DOHH2 (cell line): Measurements from ENCODE around the gene ABCA5.
"Not testable (repeated sequence)": the region's sequence is repeated elsewhere in the genome, so short reads cannot be mapped to it uniquely, and the experiment has no call there.

Experiments
- H3F3A ChIP-seq: fragments of 200-600 bp; sonication (generic), shearing (Covaris generic); 2 replicates; pipeline ENCODE4 v1.6.0; 2016; ENCODE audit warnings: antibody characterized with exemption, mild to moderate bottlenecking; ENCODE audit not compliant: control insufficient read depth, insufficient read depth
- H3K27ac ChIP-seq: fragments of 200-600 bp; sonication (generic); 2 replicates; pipeline ENCODE4 v1.5.1; 2014; ENCODE audit warnings: low read depth, mild to moderate bottlenecking, low read length, moderate library complexity
- H3K27me3 ChIP-seq: fragments of 200-600 bp; sonication (generic); 2 replicates; pipeline ENCODE4 v1.6.1; 2014; ENCODE audit warnings: mild to moderate bottlenecking, low read length, mixed read lengths; ENCODE audit not compliant: control insufficient read depth
- H3K36me3 ChIP-seq: fragments of 200-600 bp; sonication (generic); 2 replicates; pipeline ENCODE4 v1.6.1; 2014; ENCODE audit warnings: mild to moderate bottlenecking, low read length, moderate library complexity, mixed read lengths; ENCODE audit not compliant: control insufficient read depth
- H3K4me1 ChIP-seq: fragments of 200-600 bp; sonication (generic); 2 replicates; pipeline ENCODE4 v1.6.1; 2014; ENCODE audit warnings: mild to moderate bottlenecking, low read length, mixed read lengths; ENCODE audit not compliant: control insufficient read depth
- H3K4me2 ChIP-seq: fragments of 200-600 bp; sonication (generic); 2 replicates; pipeline ENCODE4 v1.6.0; 2014; ENCODE audit warnings: mild to moderate bottlenecking, low read length, moderate library complexity
- H3K4me3 ChIP-seq: fragments of 200-600 bp; sonication (generic); 2 replicates; pipeline ENCODE4 v1.5.1; 2014; ENCODE audit warnings: mild to moderate bottlenecking, low read length, mixed read lengths
- H3K79me2 ChIP-seq: fragments of 200-600 bp; sonication (generic); 2 replicates; pipeline ENCODE4 v1.6.1; 2014; ENCODE audit warnings: mild to moderate bottlenecking, low read length, mixed read lengths; ENCODE audit not compliant: control insufficient read depth
- H3K9me2 ChIP-seq: fragments of 200-600 bp; sonication (generic); replicated peaks from 2 replicates; pipeline ENCODE4 v1.6.1; 2014; ENCODE audit warnings: mild to moderate bottlenecking, low read length, mixed read lengths; ENCODE audit not compliant: control insufficient read depth
- H3K9me3 ChIP-seq: fragments of 200-600 bp; sonication (generic); 2 replicates; pipeline ENCODE4 v1.6.1; 2014; ENCODE audit warnings: antibody characterized with exemption, low read length, mixed read lengths; ENCODE audit not compliant: control insufficient read depth, insufficient read depth
- H4K20me1 ChIP-seq: fragments of 200-600 bp; sonication (generic); 2 replicates; pipeline ENCODE4 v1.6.0; 2014; ENCODE audit warnings: low read depth, mild to moderate bottlenecking, antibody characterized with exemption, low read length, moderate library complexity; ENCODE audit not compliant: control insufficient read depth, insufficient read depth
- EZH2phosphoT487 ChIP-seq: fragments of 200-600 bp; sonication (generic); IDR thresholded peaks from 2 replicates; pipeline ENCODE4 v1.6.1; 2017; ENCODE audit warnings: borderline replicate concordance, mild to moderate bottlenecking, antibody characterized with exemption, low read length, moderate library complexity, mixed read lengths
- TF ChIP-seq, protein P1 (sequence below): fragments of 200-600 bp; sonication (generic); IDR thresholded peaks from one replicate; pipeline ENCODE4 v1.5.1; 2014; ENCODE audit warnings: antibody characterized with exemption, mild to moderate bottlenecking, low read depth, low read length; ENCODE audit not compliant: poor library complexity, severe bottlenecking

Gene ABCA5

DNA sequence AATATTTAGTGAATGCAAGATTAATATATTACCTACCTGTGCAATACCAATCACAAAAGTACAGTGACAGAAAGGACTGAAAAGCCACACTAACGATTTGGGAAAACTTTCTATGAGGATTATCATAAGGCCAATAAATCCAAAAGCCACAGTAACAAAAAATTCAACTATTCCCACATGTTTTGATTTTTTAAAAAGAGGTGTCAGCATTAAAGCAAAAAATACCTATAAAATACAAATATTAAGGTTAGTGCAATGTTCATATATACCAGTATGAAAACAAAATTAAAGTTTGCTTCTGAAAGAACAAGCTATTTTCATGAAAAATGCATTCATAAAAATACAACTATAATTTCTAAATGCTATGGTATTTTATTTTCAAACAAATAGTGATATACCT lies 24.3 kb downstream of the ABCA5 start:
- no peak for TF ChIP-seq EZH2phosphoT487
- TF ChIP-seq, protein P1, sequence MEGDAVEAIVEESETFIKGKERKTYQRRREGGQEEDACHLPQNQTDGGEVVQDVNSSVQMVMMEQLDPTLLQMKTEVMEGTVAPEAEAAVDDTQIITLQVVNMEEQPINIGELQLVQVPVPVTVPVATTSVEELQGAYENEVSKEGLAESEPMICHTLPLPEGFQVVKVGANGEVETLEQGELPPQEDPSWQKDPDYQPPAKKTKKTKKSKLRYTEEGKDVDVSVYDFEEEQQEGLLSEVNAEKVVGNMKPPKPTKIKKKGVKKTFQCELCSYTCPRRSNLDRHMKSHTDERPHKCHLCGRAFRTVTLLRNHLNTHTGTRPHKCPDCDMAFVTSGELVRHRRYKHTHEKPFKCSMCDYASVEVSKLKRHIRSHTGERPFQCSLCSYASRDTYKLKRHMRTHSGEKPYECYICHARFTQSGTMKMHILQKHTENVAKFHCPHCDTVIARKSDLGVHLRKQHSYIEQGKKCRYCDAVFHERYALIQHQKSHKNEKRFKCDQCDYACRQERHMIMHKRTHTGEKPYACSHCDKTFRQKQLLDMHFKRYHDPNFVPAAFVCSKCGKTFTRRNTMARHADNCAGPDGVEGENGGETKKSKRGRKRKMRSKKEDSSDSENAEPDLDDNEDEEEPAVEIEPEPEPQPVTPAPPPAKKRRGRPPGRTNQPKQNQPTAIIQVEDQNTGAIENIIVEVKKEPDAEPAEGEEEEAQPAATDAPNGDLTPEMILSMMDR, result no peak
- Histone ChIP-seq H3K4me2 (no peak overlapping the region), H3K27ac (no peak overlapping the region), H3K4me3 (no peak overlapping the region), H3K4me1 (no peaks in the 10 kb centered on the region), H3K27me3 (no peaks in the 10 kb centered on the region), H4K20me1 (no peaks in the 10 kb centered on the region), H3K79me2 (no peaks in the 10 kb centered on the region), H3F3A (no peaks in the 10 kb centered on the region), H3K9me3 (no peaks in the 10 kb centered on the region), H3K9me2 (no peaks in the 10 kb centered on the region), H3K36me3 (no peaks in the 10 kb centered on the region)

DNA sequence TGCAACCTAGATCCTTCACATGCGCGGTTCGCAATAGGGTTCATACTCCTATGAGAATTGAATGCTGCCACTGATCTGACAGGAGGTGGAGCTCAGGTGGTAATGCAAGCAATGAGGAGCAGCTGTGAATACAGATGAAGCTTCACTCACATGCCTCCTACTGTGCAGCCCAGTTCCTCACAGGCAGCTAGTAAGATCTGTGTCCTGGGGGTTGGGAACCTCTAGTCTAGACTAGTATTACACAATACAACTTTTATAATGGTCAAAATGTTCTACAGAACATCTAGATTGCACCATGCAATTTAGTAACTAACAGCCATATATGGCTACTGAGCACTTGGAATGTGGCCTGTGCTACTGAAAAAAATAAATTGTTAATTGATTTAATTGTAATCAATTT lies 26.7 kb downstream of the ABCA5 start:
- Histone ChIP-seq H3K4me1 (no peaks in the 10 kb centered on the region), H3F3A (no peaks in the 10 kb centered on the region), H4K20me1 (no peaks in the 10 kb centered on the region), H3K36me3 (no peaks in the 10 kb centered on the region), H3K27ac (no peak overlapping the region), H3K79me2 (no peaks in the 10 kb centered on the region), H3K4me2 (no peak overlapping the region), H3K27me3 (no peaks in the 10 kb centered on the region), H3K4me3 (no peak overlapping the region), H3K9me2 (no peaks in the 10 kb centered on the region), H3K9me3 (no peaks in the 10 kb centered on the region)
- no peak for TF ChIP-seq EZH2phosphoT487
- TF ChIP-seq, protein P1, result no peak

DNA sequence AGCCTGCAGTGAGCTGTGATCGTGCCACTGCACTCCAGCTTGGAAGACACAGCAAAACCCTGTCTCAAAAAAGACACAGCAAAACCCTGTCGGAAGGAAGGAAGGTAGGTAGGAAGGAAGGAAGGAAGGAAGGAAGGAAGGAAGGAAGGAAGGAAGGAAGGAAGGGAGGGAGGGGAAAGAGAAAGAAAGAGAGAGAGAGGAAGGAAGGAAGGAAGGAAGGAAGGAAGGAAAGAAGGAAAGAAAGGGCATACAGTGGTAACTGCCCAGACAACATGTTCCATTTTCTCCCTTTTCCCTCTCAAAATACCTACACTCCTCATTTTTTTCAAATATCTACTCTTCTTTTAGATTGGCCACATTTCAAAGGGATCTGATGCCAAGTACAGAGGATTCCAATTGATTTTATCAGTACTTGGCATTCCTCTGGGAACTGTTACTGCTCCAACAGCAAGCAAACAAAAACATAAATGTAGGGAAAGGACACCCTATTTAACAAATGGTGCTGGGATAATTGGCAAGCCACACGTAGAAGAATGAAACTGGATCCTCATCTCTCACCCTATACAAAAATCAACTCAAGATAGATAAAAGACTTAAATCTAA lies 28.7 kb downstream of the ABCA5 start:
- H3K4me2 ChIP-seq, H3K9me2 ChIP-seq, H3K36me3 ChIP-seq, H3K27ac ChIP-seq, H3K79me2 ChIP-seq, H4K20me1 ChIP-seq, H3K27me3 ChIP-seq, H3K4me3 ChIP-seq, H3F3A ChIP-seq, H3K4me1 ChIP-seq, H3K9me3 ChIP-seq: not testable (repeated sequence)

DNA sequence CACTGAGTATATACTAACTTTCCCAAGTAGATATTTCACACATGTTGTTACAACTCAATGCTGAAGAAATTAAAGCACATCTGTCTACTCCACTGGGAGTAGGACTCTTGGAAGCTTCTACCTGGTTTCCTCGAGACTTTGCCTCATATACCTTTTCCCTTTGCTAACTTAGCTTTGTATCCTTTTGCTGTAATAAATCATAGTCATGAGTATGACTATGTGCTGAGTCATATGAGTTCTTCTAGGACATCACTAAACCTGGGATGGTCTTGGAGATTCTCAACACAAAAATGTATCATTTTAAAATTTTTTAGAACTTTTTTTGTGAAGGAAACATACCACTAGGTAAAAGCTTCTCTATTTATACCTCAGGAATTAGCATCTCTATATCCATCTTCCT lies 39.8 kb downstream of the ABCA5 start:
- H3K36me3 ChIP-seq, result no peaks in the 10 kb centered on the region
- TF ChIP-seq EZH2phosphoT487, result no peak
- TF ChIP-seq, protein P1, result no peak
- no peaks in the 10 kb centered on the region for H3F3A ChIP-seq
- no peak overlapping the region for H3K27ac ChIP-seq
- no peak overlapping the region for H3K4me3 ChIP-seq
- no peaks in the 10 kb centered on the region for H3K9me3 ChIP-seq
- H3K4me1 ChIP-seq, result no peaks in the 10 kb centered on the region
- H3K27me3 ChIP-seq, result no peaks in the 10 kb centered on the region
- H3K4me2 ChIP-seq, result no peak overlapping the region
- H4K20me1 ChIP-seq, result no peaks in the 10 kb centered on the region
- no peaks in the 10 kb centered on the region for H3K79me2 ChIP-seq
- no peaks in the 10 kb centered on the region for H3K9me2 ChIP-seq
